Activated CD4-positive, alpha-beta T cell treated with anti-CD3 and anti-CD28 coated beads, Interleukin-2, amount 50 U/mL, for 4 hours (primary cell): ENCODE measurements around the gene CKS2.

ENCODE experiments used
- DNase-seq, 2 experiments: peaks; one replicate each; pipeline ENCODE4 v3.0.0-alpha.2; 2020

CKS2 gene

GRCh38 chr9:89350988-89351557 lies 40.1 kb downstream of the CKS2 start:
- no peak for DNase-seq

GRCh38 chr9:89351584-89352300 lies 40.7 kb downstream of the CKS2 start:
- DNase-seq: no peak

- DNase-seq: no peak
Measured at GRCh38 chr9:89352451-89352850, 41.5 kb downstream of the CKS2 start.

GRCh38 chr9:89352874-89353649 lies 42.1 kb downstream of the CKS2 start:
- no peak for DNase-seq

- DNase-seq: no peak
Measured at GRCh38 chr9:89353989-89354388, 43.0 kb downstream of the CKS2 start.

GRCh38 chr9:89354471-89354870 lies 43.5 kb downstream of the CKS2 start:
- no peak for DNase-seq

GRCh38 chr9:89356782-89357181 lies 45.8 kb downstream of the CKS2 start:
- DNase-seq: no peak

GRCh38 chr9:89357331-89358197 lies 46.6 kb downstream of the CKS2 start:
- no peak for DNase-seq

GRCh38 chr9:89358376-89358916 lies 47.5 kb downstream of the CKS2 start:
- DNase-seq: no peak

- no peak for DNase-seq
Measured at GRCh38 chr9:89358985-89359384, 48.0 kb downstream of the CKS2 start.

GRCh38 chr9:89359751-89360261 lies 48.8 kb downstream of the CKS2 start:
- DNase-seq: no peak

GRCh38 chr9:89360465-89360864 lies 49.5 kb downstream of the CKS2 start:
- DNase-seq: no peak

- no peak for DNase-seq
Measured at GRCh38 chr9:89361031-89361430, 50.0 kb downstream of the CKS2 start.

- no peak for DNase-seq
Measured at GRCh38 chr9:89361816-89362646, 51.0 kb downstream of the CKS2 start.

GRCh38 chr9:89362647-89363310 lies 51.8 kb downstream of the CKS2 start:
- no peak for DNase-seq

GRCh38 chr9:89363311-89363670 lies 52.3 kb downstream of the CKS2 start:
- no peak for DNase-seq

- DNase-seq: no peak
Measured at GRCh38 chr9:89363921-89364665, 53.1 kb downstream of the CKS2 start.

GRCh38 chr9:89364666-89365531 lies 53.9 kb downstream of the CKS2 start:
- DNase-seq: no peak

GRCh38 chr9:89365532-89365912 lies 54.5 kb downstream of the CKS2 start:
- DNase-seq: no peak
